NCI-H748 (cell line): ENCODE measurements around the gene TDRKH.
"Not testable (repeated sequence)": the region's sequence is repeated elsewhere in the genome, so short reads cannot be mapped to it uniquely, and the experiment has no call there.

ENCODE experiments used
- DNase-seq: peaks from one replicate; lab custom pipeline; 2025; ENCODE audit not compliant: unreplicated experiment; lab: John Stamatoyannopoulos, UW

The TDRKH gene

DNA sequence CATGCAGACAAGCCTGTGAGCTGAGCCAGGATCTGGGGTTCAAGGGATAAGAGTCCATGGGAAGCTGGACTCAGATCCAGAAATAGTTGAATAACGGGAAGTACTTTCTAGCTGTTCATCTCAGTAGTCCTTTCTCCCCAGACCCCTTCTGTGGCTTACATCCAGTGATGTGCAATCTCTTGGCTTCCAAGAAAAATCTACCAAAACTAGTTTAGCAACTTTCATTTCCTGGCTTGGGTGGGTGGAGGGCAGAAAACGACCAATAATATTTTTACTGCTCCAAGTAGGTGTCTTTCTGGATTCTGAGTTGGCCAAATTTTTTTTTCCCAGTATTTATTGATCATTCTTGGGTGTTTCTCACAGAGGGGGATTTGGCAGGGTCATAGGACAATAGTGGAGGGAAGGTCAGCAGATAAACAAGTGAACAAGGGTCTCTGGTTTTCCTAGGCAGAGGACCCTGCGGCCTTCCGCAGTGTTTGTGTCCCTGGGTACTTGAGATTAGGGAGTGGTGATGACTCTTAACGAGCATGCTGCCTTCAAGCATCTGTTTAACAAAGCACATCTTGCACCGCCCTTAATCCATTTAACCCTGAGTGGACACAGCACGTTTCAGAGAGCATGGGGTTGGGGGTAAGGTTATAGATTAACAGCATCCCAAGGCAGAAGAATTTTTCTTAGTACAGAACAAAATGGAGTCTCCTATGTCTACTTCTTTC, 21.8 kb downstream of the TDRKH start:
- peak; percentile 34 for DNase-seq

DNA sequence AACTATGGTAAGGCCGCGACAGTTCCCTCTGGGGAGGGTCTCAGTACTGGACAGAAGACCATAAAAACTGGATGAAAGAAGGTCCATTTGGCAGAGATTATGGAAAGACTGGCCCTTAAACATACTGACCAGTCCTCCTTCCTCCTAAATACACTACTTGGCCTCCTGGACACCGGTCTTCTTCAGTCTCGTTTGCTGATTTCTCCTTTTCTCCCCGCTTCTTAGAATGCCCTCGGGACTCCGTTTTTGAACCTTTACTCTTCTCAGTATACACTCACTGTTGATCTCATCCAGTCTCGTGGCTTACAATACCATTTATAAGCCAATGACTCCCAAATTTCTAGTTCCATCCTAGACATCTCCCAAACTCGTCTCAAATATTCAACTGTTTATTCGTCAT, 26.3 kb downstream of the TDRKH start:
- DNase-seq: no peak

DNA sequence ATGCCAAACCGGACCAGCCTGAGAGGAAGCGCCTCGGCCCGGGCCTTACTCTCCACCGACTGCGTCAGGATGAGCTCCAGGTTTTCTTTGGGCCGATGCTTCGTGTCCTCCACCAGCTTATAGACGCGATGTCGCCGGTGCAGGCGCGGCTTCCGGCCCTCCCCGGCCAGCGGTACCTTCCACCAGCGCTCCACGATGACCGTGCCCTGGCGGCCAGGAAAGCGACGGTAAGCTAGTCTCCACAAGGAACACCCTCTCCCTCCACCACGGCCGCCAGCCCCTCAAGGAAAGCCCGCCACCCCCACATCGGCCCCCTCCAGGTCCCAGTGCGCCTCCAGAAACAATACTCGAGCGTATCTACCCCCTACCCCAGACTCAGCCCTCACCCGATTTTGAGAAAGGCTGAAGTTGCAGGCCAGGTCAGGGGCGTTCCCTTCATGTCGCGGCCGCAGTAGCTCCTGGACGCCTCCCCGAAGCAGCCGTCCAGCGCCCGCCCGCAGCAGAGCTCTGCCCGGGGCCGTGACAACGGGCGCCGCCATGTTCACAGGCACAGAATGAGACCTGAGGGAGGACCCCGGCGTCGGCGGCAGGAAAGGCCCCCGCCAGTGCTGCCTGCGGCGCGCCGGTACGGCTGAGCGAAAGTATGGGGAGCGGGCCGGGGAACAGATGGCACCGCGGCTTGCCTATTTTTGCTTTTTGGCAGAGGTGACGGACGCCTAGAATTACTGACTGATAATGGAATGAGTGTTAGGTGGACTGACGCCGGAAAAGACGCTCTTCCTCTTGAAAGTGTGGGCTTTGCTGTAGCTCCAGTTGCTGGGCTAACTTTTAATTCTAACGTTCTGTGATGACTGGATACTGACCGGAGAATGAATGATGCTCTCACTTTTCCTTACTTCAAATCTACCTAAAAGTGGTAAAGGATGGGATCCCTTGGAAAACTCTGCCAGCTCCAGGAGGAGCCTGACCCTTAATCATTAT, 27.1 kb downstream of the TDRKH start, which contains the start of gene MRPL9:
Gene MRPL9, minus strand, starts transcription at position 556 of the 981 bp plus-strand sequence. Its CDS starts 17 bp downstream, at position 539.
- DNase-seq: peak; percentile 83

DNA sequence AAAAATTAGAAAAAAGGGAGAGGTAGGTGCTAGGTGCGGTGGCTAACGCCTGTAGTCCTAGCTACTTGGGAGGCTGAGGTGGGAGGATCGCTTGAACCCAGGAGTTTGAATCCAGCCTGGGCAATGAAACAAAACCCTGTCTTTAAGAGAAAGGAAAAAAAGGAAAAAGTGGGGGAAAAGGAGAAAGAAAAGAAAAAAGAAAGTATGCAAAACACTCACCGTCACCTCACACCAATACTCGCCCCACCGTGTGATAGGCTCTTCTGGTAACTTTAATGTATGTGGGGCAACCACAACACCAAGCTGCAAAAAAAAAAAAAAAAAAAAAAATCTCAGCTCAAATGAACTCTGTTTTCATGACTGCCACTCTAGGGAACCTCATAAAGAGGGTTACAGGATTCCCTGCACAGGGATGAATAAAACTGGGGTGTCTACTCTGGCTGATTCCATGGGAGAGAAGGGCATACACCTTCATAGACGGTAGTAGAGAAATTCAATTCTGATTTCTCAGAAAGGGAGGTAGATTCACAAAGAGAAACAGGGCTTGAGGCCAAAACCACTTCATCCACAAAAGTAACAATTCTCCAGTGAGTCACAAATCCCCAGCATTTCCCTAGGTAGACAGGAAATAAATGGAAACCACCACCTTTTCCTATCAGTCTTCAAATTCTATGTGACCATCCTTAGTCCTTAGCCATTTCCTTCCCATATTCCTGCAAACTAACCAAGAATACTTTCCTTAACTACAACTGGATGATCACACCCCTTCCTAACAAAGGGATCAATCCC, 29.5 kb downstream of the TDRKH start:
- DNase-seq: no peak

DNA sequence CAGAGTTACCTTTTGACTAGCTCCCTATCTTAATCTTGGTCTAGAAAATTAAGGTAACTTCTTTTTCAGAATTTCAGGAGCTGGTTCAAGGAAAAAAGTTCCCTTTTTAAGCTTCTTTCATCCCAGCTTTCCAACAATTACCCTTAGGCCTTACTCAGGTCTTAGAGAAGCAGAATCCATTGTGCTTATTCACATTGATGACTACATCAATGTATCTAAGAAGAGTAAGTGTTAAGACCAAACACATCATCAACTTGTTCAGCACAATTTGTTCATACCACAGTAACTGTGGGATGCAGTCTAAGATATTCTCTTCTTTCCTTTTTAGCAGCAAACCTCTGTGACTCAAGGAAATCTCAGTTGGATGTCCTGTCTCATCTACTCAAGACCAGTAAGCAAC, 31.1 kb downstream of the TDRKH start:
- DNase-seq: no peak

DNA sequence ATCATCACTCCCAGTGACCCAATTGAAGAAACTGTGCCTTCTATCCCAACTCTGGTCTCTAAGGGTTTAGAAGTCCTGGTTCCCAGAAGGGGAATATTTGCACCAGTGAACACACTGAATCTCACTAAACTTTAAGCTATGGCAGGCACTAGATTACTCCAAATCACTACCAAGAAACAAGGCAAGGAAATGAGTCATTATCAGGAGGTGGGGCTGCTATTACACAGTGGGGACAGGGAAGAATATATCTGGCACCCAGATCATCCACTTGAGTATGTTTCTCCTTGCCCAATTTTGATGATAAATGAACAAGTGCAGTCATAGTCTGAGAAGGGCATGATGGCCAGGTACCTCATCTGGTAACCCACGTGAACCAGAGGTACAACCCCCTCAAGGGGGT, 34.0 kb downstream of the TDRKH start:
- no peak for DNase-seq

DNA sequence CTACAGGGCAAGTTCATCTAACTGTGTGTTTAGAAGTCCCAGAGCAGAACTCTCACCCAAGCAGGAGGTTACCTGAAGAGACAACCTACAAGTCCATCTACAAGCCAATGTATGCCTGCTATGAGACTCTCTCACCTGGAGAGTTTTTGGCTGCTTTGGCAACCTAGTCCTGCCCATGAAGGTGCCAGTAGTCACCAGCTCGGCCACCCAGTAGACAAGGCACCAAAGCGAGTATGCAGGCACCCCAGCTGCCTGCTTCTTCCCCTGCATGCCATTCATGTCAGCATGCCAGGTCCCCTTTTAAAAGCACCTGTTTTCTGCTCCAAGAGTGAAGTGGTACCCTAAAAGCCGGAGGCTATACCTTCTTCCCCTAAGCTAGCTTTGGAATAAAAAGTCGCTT, 48.8 kb downstream of the TDRKH start:
- DNase-seq: no peak

DNA sequence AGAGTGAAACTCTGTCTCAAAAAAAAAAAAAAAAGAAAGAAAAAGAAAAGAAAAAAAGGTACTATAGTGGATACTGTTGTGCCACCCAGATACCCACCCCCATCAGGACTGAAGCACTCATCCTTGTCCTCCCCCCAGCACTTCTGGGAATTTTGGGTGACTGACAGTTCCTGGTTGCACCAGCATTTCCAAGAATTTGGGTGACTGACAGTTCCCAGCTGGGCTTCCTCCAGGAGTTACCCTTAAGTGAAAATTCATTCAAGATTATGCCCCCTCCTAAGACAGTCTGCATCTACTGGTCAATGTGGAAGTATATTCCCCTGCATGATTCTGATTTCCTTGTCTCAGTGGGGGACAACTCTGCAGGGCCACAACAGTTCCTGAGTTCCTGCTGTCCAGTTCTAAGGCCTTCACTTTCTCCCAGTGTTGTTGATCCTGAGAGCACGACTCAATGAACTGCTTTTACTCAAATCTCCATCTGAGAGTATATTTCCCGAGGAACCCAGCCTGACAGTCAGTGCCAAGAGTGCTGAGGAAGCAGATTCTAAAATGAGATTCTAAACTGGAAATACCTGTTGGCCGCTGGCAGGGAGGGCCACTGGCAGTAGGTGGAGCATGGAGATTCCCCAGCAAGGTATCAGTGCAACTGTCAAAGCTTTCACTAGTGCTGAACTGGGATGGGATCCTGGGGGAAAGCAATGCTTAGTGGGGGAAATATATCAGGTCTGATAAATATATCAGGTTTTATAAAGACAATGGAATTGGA, 50.5 kb downstream of the TDRKH start:
- peak; percentile 26 for DNase-seq

DNA sequence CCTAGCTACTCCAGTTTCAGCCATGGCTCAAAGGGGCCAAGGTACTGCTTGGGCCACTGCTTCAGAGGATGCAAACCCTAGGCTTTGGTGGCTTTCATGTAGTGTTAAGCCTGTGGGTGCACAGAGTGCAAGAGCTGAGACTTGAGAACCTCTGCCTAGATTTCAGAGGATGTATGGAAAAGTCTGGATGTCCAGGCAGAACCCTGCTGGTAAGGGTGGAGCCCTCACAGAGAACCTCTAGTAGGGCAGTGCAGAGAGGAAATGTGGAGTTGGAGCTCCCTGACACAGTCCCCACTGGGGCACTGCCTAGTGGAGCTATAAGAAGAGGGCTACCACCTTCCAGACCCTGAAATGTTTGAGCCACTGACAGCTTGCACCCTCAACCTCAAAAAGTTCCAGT, 52.8 kb downstream of the TDRKH start:
- no peak for DNase-seq

DNA sequence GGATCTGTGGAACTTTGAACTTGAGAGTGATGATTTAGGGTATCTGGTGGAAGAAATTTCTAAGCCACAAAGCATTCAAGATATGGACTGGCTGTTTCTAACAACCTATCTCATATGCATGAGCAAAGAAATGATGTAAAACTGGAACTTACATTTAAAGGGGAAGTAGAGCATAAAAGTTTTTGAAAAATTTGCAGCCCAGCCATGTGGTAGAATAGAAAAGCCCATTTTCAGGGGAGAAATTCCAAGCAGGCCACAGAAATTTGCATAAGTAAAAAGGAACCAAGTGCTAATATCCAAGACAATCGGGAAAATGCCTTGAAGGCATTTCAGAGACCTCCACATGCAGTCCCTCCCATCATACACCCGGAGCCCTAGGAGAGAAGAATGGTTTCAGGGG, 53.3 kb downstream of the TDRKH start:
- no peak for DNase-seq

DNA sequence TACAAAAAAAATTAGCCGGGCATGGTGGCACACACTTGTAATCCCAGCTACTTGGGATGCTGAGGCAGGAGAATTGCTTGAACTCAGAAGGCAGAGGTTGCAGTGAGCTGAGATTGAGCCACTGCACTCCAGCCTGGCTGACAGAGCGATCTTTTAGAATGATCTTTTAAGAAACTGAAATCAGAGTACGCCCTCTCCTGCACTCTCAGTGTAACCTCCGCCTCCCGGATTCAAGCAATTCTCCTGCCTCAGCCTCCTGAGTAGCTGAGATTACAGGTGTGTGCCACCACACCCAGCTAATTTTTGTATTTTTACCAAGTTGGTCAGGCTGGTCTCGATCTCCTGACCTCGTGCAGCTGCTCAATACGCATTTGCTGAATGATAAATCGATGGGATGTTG, 56.3 kb downstream of the TDRKH start:
- not testable (repeated sequence) for DNase-seq

DNA sequence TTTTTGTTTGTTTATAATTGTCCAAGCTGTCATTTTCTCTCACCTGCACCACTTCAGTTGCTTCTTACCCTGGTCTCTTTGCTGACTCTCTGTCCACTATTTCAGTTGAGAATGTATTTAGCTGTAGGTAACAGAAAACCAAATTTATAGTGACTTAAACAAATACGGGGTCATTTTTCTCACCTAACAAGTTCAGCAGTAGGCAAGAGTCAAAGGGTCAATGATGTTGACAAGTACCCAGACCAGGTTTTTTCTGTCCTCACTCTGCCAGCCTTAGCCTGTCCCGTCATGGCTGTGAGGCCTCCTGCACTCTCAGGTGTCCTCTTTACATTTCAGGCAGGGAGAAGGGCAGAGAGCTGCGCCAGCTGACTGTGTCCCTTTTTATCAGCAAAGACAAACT, 57.2 kb downstream of the TDRKH start:
- no peak for DNase-seq

DNA sequence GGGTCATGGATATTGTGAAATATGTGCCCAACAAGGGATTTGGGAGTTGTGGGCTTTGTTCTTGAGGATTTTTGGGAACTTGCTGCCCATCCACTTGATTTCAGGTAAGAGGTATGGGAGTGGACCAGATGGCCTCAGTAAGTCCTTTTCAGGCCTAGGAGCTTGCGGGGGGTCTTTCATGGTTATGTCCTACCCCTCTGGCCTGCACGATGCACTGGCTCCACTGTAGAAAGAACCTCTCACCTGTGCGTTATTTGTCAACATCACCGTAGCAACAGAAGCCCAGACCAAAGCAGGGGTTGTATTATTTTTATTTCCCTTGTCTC, 60.4 kb downstream of the TDRKH start:
- no peak for DNase-seq

DNA sequence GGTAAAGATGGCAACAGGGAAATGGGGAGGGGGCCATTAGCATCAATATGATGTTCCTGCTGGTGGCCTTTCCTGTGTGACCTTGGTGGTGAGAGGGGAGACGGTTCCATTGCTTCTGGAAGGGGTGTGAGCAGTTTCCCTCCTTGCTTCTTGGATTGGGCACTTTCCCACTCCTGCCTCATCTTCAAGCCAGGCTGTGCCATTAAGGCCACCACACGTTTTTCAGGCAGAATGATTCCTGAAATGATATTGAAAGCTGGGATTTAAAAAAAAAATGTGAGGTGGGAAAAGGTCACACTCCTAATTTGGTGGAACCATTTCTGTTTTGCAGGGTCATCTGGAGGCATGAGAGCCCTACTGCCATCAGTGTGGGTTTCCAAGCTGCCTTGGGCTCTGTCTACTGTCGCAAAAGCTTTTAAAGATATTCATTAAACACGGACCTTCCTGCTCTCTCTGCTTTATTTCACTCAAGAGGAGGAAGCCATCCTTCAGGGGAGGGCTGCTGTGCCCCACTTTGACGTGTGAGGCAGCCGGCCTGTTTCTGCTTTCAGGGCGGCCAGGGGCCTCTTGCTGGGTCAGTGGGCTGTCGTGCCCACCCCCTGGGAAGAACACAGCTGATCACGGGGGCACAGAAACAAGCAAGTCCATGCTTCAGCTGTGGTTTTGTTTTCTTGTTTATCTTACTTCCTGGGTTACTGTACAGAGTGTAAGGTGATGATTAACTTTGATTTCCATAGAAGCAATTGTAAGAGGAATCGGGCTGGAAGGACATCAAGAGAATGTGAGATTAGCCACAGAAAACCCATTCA, 60.9 kb downstream of the TDRKH start:
- DNase-seq: no peak

DNA sequence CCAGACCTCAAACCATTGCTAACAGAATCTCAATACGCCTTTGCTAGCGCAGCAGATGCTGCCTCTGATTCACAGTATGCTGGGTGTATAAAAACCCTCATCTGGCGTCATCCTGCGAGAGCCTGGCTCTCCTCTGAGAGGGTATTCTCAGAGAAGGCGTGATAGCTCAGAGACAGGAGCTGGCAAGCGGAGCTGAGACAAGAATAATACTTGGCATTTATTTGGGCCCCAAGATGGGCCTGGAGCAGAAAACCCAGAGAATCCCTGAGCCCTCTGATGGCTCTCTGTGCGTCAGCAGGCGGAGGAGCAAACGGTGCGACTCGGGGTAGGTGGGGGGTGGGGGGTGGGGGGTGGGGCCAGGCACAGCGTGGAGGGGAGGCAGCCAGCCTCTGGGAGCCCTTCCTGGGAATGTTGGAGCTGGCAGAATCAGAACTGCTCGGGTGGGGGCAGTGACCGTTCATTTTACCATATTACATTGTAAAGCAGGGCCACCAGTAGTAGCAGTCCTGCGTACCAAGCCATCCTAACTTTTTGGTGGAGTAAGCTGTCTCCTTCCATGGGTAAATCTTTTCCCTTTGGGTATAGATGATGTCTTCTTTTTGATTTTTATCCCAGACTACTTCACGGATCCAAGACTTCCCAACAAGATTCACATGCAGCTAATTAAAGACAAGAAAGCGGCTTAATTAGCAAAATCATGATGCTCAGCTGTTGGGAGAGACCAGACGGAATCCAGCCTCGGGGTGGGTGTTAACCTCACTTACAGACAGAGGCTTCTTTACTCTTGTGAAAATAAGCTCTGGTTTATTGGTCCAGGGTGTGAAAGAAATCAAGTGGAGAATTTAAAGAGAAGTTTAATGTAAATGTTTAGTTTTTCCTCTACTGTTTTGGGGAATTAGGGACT, 61.9 kb downstream of the TDRKH start:
- DNase-seq: no peak

DNA sequence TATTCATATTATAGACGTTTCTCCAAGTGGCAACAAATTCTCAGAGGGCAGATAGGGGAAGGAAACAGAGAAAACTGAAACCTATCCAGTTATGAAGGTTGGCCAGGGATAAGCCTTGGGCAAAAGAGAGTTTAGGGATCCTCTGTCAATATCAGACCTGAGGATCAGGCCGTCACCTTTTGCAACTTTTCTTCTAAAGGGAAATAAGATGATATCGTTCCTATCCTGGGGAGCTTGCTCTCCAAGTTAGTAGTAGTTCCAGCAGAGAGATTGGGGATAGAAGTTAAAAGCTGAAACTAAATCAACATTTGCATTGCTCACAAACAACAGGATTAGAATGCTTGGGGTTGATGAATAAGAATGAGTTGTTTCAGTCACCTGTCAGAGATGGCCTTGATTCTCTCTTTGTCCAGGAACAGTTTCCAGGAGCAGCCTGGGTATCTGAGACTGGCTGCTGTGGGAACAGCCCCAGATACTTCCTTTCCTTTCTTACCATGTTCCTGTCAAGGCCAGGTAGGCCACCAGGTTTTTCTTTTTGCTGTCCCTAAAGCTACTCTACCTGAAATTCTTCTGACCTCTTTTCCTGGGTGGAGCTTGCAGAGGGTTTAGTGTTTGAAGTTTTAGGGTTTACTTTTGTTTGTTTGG, 66.5 kb downstream of the TDRKH start:
- no peak for DNase-seq
